CD4-positive, alpha-beta T cell treated with Interleukin-4 for 1 hour (primary cell): ENCODE measurements around the gene HOMER2.
"Not testable (repeated sequence)": the region's sequence is repeated elsewhere in the genome, so short reads cannot be mapped to it uniquely, and the experiment has no call there.

Experiments
- DNase-seq, 2 donors: peaks; one replicate each; pipeline ENCODE4 v3.0.0-alpha.2; 2020 to 2022

The HOMER2 gene

DNA sequence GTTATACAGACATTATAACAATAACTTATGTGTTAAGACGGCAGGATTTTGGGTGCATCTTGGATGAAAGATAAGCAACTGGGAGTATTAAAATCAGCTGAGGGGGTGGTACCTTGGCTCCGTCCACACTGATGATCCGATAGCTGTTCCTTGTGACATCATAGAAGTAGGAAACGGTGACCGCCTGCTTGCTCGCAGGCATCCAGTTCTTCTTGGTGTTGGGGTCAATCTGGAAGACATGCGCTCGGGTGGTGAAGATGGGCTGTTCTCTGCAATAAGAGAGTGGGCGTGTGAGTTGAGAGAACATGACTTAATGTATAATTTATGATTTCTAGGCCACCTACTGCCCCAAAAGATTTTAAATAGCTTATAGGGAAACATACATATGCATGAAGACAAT, 59.9 kb downstream of the HOMER2 start:
- no peak for DNase-seq

DNA sequence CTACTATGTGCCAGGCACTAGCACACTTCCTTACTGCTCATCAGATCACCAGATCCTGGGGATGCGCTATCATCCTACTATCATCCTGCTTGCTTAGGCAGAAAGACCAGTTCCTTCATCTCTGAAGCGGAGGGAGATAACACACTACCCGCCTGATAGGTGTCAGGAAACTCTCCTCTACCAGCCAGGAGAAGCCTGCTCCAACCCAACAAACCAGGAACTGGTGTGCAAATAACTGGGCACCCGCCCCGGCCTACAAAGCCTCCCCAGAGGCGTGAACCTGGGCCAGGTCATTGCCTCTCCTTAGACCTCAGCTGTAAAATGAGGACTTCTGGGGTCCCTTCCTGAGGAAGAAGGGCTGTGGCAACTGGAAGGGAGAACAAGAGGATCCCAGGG, 61.5 kb downstream of the HOMER2 start:
- no peak for DNase-seq

DNA sequence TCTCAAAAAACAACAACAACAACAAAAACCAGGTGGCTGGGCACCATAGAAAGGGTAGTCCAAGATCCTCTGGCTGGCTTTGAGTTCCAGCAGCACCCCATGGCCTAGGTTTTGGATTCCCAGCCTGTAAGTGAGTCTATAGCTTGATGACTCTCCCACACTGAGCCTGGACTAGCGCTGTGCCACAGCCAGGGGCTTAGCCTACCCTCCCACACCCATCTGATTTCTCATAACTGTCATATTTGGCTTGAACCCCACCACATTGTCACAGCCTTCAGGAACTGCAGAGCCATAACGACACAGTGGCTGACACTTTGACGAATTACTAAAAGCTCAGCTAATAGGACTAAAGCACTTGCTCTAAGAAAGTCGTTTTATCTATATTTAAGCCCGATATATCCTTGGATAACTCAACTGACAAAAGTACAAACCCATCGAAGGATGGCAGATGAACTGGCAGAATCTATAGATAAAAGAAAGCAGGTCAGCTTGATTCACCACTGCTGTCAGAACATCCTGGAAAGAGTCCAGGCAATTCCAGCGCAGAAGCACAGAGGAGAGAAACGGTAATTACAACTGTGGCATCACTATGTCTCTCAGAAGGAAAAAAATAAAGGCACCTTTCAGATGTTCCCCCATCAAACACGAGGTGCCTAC, 62.1 kb downstream of the HOMER2 start:
- DNase-seq, result no peak

GRCh38 chr15:82882273-82882928, 70.1 kb downstream of the HOMER2 start:
- DNase-seq, result no peak

DNA sequence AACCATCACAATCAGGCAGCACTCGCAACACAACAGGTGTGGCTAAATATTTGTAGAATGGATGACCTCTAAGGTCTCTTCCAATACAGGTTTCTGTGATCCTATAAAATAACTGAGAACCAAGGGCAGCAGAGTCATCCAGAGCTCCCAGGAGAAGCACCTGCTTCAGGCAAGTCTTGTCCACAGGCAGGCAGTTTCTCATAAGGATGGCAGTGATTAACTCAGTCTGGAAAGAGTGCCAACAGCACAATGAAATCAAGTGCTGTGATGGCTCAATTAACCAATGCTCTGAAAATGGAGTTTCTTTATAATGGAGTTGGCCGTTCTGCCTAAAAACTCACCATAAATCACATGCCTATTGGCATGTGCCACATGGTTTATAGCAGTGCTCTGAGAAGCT, 70.8 kb downstream of the HOMER2 start:
- DNase-seq, result no peak

DNA sequence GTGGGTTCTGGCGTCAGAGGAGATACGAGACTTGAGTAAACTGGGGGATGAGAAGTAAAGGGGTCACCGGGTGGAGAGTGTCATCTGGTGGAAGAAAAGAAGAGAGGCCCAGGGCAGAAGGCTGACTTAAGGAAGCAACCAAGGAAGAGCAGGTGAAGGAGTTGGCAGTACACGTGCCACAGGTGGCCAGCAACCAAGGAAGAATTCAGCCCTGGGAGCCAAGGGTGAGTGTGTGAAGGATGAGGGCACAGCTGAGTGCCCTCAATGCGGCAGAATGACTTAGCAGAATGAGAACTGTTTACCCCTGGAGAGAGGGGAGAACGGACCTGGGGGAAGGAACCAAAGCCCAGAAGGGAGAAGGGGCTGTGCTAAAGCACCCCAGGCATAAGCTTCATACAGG, 71.8 kb downstream of the HOMER2 start:
- DNase-seq, result no peak

- no peak for DNase-seq
These were observed 74.2 kb downstream of the HOMER2 start for GRCh38 chr15:82878325-82878724.

DNA sequence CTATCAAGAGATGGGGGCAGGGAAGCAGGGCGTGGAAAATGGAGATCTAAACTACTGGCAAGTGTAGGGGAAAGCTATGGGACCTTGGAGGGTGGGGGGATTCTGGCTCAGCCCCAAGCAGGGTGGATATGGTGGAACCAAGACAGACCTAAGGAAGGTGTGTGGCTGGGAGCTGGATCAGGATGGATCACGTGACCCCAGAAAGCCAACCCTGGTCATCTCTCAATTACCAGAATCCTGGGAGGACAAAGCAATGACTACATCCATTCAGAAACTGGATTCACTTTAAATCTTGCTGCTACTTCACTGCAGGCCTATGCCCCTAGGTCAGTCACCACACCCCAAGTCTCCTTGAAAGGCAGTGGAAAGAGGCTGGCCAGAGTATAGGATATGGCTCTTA, 74.7 kb downstream of the HOMER2 start:
- no peak for DNase-seq

GRCh38 chr15:82875411-82876003, 77.0 kb downstream of the HOMER2 start:
- DNase-seq, result no peak

- no peak for DNase-seq
These were observed 77.6 kb downstream of the HOMER2 start for GRCh38 chr15:82874961-82875360.

- no peak for DNase-seq
These were observed 78.3 kb downstream of the HOMER2 start for GRCh38 chr15:82874267-82874666.

GRCh38 chr15:82873000-82873680, 79.4 kb downstream of the HOMER2 start:
- no peak for DNase-seq

DNA sequence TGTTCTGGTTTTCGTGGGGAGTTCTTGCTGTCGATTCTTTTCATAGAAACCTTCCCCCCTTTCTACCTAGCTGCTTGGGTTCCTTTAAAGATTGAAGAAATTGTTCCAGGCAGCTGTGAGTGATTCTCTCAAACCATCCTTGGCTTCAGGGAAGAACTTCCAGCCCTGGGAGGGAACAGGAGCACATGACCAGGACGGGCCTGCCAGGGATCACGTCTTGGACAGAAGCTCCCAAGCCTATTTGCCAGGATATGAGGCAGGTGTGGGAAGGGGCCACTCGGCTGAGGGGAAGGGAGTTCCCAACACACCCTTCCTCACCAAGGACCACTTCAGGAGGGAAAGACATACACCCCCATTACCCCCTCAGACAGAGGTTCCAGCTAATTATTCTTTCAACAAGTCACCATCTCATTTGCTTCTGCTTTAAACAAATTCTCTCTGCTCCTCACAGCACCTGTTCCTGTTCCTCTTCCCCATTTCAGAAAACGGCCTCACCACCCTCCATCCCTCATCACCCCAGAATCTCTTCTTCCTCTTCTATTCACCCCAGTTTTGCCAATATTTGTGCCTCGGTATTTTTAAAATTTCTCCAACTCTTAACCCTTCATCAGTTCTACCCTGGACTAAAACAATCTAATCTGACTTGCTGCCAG, 80.6 kb downstream of the HOMER2 start:
- DNase-seq, result no peak

- no peak for DNase-seq
These were observed 81.2 kb downstream of the HOMER2 start for GRCh38 chr15:82871358-82871757.

DNA sequence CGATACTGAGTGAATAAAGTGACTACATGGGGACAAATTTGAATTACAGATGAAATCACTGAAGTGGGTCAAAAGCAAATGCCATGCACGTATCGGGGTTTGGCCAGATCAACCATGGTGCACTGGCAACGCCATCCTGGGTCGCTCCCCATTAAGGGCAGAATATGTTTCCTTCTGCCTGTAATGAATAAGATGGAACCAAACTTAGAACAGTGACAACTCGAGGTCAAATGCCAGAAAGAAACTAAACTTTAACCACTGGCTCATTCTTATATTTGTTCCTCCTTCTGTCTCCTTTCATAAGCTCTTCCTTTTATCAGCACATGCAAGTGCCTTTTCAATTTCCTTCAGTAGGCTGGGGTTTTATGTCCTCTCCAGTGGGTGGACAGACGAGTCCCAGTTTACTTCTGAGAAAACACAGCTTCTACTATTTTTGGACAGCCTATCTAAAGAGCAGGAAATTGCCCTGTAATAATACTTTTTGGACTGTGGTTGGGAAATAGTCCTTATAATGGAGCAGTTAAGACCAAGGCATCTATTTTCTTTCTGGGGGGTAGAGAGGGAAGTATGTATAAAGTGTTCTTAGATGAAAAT, 81.7 kb downstream of the HOMER2 start:
- no peak for DNase-seq

DNA sequence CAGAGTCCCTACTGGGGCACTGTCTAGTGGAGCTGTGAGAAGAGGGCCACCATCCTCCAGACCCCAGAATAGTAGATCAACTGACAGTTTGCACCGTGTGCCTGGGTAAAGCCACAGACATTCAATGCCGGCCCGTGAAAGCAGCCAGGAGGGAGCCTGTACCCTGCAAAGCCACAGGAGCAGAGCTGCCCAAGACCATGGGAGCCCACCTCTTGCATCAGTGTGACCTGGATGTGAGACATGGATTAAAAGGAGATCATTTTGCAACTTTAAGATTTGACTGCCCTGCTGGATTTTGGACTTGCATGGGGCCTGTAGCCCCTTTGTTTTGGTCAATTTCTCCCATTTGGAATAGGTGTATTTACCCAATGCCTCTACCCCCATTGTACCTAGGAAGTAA, 86.5 kb downstream of the HOMER2 start:
- not testable (repeated sequence) for DNase-seq

DNA sequence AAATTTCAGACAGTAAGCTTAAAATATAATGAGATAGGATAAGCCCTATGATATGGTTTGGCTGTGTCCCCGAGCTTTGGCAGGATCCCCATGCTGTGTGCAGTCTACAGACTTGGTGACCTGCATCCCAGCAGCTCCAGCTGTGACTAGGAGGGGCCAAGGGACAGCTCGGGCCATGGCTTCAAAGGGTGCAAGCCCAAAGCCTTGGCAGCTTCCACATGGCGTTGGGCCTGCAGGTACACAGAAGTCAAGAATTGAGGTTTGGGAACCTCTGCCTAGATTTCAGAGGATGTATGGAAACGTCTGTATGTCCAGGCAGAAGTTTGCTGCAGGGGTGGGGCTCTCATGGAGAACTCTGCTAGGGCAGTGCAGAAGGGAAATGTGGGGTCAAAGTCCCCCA, 86.9 kb downstream of the HOMER2 start:
- DNase-seq, result not testable (repeated sequence)

DNA sequence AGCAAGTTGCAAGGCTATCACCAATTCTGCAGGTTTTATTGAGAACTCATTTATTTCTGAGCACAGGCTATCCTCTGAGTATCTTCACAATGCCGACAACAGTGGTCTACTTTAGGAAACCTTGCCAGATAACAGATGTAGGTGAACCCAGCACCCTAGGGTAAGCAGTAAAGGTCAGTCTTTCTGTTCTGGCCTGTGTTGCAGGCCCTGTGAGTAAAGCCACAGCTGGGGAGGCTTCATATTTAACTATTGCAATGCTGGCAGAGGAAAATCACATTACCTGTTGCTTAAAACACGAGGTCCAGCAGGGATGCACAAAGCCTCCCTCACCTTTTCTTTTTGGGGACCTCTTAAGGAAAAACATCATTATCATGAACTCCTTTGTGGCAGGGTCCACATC, 87.6 kb downstream of the HOMER2 start:
- no peak for DNase-seq

- no peak for DNase-seq
These were observed 89.6 kb downstream of the HOMER2 start for GRCh38 chr15:82862886-82863285.

DNA sequence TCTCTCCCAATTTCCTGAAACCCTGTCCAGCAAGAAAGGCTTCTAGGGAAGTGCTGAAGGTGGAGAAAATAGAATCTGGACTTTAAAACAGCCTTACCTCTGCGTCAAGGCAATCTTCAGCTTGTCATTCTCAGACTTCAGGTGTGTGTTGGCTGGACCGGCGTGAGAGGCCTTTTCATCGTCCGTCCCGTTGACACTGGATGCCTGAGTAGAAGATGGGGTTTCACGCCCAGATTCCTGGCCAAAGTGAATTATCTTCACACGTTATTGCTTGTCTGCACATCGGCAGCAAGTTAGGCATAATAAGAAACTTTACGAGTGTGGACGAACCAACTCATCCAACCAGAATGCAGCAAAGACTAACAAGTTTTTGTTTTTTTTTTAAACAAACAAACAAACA, 93.6 kb downstream of the HOMER2 start:
- DNase-seq, result no peak

DNA sequence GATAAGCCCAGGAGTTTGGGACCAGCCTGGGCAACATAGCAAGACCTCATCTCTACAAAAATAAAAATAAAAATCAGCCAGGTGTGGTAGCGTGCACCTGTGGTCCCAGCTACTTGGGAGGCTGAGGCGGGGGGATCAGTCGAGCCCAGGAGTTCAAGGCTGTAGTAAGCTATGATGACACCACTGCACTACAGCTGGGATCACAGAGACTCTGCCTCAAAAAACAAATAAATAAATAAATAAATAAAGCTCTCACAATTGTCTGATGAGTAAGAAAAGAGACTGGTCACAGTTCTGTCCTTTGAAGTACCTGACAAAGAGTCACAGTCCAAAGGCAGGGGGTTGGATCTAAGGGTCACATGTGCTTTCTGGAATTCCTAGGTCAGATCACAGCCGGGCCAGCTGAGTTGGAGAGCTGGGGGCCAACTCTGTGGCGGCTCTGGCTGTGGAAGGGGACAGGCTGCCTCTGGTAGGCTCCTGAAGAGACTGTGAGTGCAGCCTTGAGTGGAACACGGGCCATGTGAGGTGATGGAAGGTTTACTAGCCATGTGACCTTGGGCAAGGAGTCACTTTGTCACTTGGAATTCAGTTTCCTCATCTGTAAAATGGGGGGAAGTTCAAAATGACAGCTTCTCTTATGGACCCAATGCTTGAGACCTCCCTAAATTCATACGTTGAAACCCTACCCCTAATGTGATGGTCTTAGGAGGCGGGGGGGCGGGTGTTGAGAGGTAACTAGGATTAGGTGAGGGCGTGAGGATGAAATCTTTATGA, 95.9 kb downstream of the HOMER2 start:
- no peak for DNase-seq
